Erythroblast (primary cell): ENCODE results near the gene TRPC4.

Experiments used
- GATA1 ChIP-seq: IDR thresholded peaks from 2 replicates; pipeline ENCODE4 v1.6.1; 2011; ENCODE audit warnings: low read depth, mild to moderate bottlenecking, control low read depth, low read length, moderate library complexity
- POLR2A ChIP-seq: IDR thresholded peaks from 2 replicates; pipeline ENCODE4 v1.6.1; 2011; ENCODE audit warnings: mild to moderate bottlenecking, low read length

- no peak for TF ChIP-seq POLR2A
- no peak for TF ChIP-seq GATA1
Observed at GRCh38 chr13:37613236-37613635, 256.3 kb downstream of the TRPC4 start.
